Caco-2 (cell line): Measurements from ENCODE around the gene RPUSD2. TPM values are rescaled to one million over a fixed set of nuclear protein-coding genes. Genes with fewer than 3 reads are reported as not detected.

Source experiments
- BruUV-seq: library from RNA; stranded (reverse); fragments of 400-500 nt; replicated peaks from 2 replicates; lab custom pipeline; 2021; lab: Mats Ljungman, UMichigan
- CTCF ChIA-PET: fragments of 300-600 bp; sonication (Branson Sonifier 250); formaldehyde crosslinking; loops from one replicate; lab custom pipeline; 2022; ENCODE audit warnings: antibody characterized with exemption; lab: Charles Lee
- POLR2A ChIA-PET: fragments of 300-600 bp; sonication (Branson Sonifier 250); formaldehyde crosslinking; loops from one replicate; lab custom pipeline; 2022; ENCODE audit warnings: antibody characterized with exemption; lab: Charles Lee
- DNase-seq, 2 experiments: peaks; one replicate each; pipeline versions ENCODE4 v3.0.0 to v3.0.0-alpha.2; 2020 to 2022
- H3K27me3 ChIP-seq: replicated peaks from 2 replicates; pipeline ENCODE4 v1.6.0; 2011; ENCODE audit warnings: low read length; ENCODE audit not compliant: control insufficient read depth, insufficient read depth
- H3K36me3 ChIP-seq: 2 replicates; pipeline ENCODE4 v1.5.1; 2011; ENCODE audit warnings: low read length; ENCODE audit not compliant: control insufficient read depth, insufficient read depth
- H3K4me1 ChIP-seq: fragments of 250-450 bp; sonication (Bioruptor Pico); 2 replicates; pipeline ENCODE4 v1.5.1; 2020; ENCODE audit warnings: mild to moderate bottlenecking
- H3K4me3 ChIP-seq: 2 replicates; pipeline ENCODE4 v1.5.1; 2011; ENCODE audit warnings: low read depth, mild to moderate bottlenecking, control low read depth, low read length
- H3K9me3 ChIP-seq: fragments of 250-450 bp; sonication (Bioruptor Pico); 2 replicates; pipeline ENCODE4 v1.5.1; 2020; ENCODE audit warnings: mild to moderate bottlenecking, moderate library complexity
- H3K27ac Mint-ChIP-seq: one replicate; pipeline ENCODE4 v1.8.0; 2022; ENCODE audit warnings: mixed read lengths; ENCODE audit not compliant: unreplicated experiment
- H3K27me3 Mint-ChIP-seq: one replicate; pipeline ENCODE4 v1.8.0; 2022; ENCODE audit warnings: mixed read lengths; ENCODE audit not compliant: insufficient read depth, unreplicated experiment
- H3K36me3 Mint-ChIP-seq: one replicate; pipeline ENCODE4 v1.8.0; 2022; ENCODE audit warnings: mild to moderate bottlenecking, mixed read lengths; ENCODE audit not compliant: insufficient read depth, unreplicated experiment
- H3K4me1 Mint-ChIP-seq: one replicate; pipeline ENCODE4 v1.8.0; 2022; ENCODE audit warnings: low read depth, mixed read lengths; ENCODE audit not compliant: unreplicated experiment
- H3K4me3 Mint-ChIP-seq: one replicate; pipeline ENCODE4 v1.8.0; 2022; ENCODE audit warnings: mild to moderate bottlenecking, moderate library complexity, mixed read lengths; ENCODE audit not compliant: unreplicated experiment
- H3K9me3 Mint-ChIP-seq: one replicate; pipeline ENCODE4 v1.8.0; 2022; ENCODE audit warnings: mixed read lengths; ENCODE audit not compliant: unreplicated experiment
- intact Hi-C: fragments of 100-400 bp; cut with micrococcal nuclease; formaldehyde crosslinking; loops from one replicate; pipeline ENCODE4 v1.10.0; 2022; ENCODE audit not compliant: unreplicated experiment
- total RNA-seq: library from RNA; stranded (reverse); gene quantifications from 2 replicates; pipeline ENCODE4 v1.2.3, GENCODE V29; 2022
- TF ChIP-seq, protein P1 (sequence below), 2 experiments: fragments of 200-600 bp in 1 of 2; IDR thresholded peaks; 1 replicate in 1 of 2; 2 replicates in 1 of 2; pipeline versions ENCODE4 v1.5.1 to v1.8.0; 2011 to 2022; ENCODE audit warnings: antibody characterized with exemption in 1 of 2, control low read depth in 1 of 2, inconsistent platforms in 1 of 2, low read depth in 1 of 2, low read length in 1 of 2, mild to moderate bottlenecking in 1 of 2, moderate library complexity in 1 of 2; ENCODE audit not compliant: insufficient read depth in 1 of 2, severe bottlenecking in 1 of 2, unreplicated experiment in 1 of 2

Gene RPUSD2
- total RNA-seq, 1 experiment from 2014 or later = 14.6 TPM

DNA sequence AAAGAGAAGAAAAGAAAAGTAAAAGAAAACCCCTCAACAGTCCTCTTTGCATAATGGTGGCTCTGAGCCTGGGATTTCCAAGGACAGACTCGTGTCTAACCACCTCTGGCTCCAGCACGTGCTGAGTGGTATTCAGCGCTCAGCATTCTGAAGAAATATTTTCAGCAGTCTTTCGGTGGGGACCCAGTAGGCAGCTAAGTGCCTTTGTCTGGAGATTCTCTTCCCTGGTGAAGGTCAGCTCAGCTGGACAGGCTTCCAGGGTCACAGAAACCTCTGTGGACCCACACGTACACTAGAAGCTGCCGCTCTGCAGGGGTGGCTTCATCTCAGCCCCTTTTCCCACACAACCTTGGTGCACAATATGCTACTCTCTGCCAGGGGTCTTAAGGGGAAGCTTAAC lies 40.3 kb upstream of the RPUSD2 start:
- intact Hi-C loops = no loop called here
- H3K4me1 ChIP-seq = no peaks in the 10 kb centered on the region
- ChIA-PET POLR2A (no interaction called here), CTCF (no interaction called here)
- no peaks in the 10 kb centered on the region for H3K4me1 Mint-ChIP-seq
- no peaks in the 10 kb centered on the region for H3K9me3 ChIP-seq
- H3K36me3 ChIP-seq = no peaks in the 10 kb centered on the region
- H3K27me3 Mint-ChIP-seq = no peaks in the 10 kb centered on the region
- no peaks in the 10 kb centered on the region for H3K9me3 Mint-ChIP-seq
- BruUV-seq = no TSS peak
- no peak overlapping the region for H3K4me3 Mint-ChIP-seq
- H3K27ac Mint-ChIP-seq = no peak overlapping the region
- TF ChIP-seq, protein P1, sequence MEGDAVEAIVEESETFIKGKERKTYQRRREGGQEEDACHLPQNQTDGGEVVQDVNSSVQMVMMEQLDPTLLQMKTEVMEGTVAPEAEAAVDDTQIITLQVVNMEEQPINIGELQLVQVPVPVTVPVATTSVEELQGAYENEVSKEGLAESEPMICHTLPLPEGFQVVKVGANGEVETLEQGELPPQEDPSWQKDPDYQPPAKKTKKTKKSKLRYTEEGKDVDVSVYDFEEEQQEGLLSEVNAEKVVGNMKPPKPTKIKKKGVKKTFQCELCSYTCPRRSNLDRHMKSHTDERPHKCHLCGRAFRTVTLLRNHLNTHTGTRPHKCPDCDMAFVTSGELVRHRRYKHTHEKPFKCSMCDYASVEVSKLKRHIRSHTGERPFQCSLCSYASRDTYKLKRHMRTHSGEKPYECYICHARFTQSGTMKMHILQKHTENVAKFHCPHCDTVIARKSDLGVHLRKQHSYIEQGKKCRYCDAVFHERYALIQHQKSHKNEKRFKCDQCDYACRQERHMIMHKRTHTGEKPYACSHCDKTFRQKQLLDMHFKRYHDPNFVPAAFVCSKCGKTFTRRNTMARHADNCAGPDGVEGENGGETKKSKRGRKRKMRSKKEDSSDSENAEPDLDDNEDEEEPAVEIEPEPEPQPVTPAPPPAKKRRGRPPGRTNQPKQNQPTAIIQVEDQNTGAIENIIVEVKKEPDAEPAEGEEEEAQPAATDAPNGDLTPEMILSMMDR (IDR thresholded peaks at IDR 0.05; ENCODE audit: insufficient read depth in 1 of 2, low read depth in 1 of 2, low read length in 1 of 2, severe bottlenecking in 1 of 2, unreplicated experiment in 1 of 2) = no peak
- DNase-seq = no peak
- H3K4me3 ChIP-seq = no peak overlapping the region
- H3K36me3 Mint-ChIP-seq = no peaks in the 10 kb centered on the region
- H3K27me3 ChIP-seq = no peaks in the 10 kb centered on the region

DNA sequence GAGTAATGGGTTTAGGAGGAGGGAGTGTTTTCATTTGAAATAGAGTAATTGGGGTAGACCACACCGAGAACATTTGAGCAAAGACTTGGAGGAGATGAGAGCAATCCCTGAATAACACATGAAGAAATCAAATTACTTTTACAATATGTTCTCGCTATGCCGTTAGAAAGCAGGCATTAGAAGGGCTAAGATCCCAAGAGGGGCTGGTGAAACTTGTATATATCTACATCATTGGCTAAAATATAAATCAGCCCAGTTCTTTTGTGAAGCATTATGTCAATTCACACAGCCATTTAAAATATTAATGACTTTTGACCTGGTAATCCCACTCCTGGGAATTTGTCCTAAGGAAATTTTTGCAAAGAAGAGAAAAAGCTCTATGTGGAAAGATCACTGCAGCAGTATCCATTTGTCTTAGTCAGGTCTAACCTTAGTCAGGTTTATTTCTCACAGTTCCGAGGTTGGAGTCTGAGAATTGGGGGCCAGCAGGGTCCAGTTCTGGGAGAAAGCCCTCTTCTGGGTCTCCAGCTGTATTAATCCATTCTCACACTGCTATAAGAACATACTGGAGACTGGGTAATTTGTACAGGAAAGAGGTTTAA lies 35.2 kb upstream of the RPUSD2 start:
- intact Hi-C loops = no loop called here
- H3K27ac Mint-ChIP-seq = no peak overlapping the region
- POLR2A ChIA-PET = no interaction called here

GRCh38 chr15:40534371-40534770 lies 34.7 kb upstream of the RPUSD2 start:
- Histone ChIP-seq H3K9me3 (no peaks in the 10 kb centered on the region), H3K4me1 (no peaks in the 10 kb centered on the region), H3K4me3 (no peak overlapping the region), H3K36me3 (no peaks in the 10 kb centered on the region), H3K27me3 (no peaks in the 10 kb centered on the region)
- H3K27me3 Mint-ChIP-seq = no peaks in the 10 kb centered on the region
- no peaks in the 10 kb centered on the region for H3K36me3 Mint-ChIP-seq
- ChIA-PET POLR2A (no interaction called here), CTCF (no interaction called here)
- intact Hi-C loops = no loop called here
- no TSS peak for BruUV-seq
- H3K27ac Mint-ChIP-seq = no peak overlapping the region
- peaks cover 2% of the 10 kb centered on the region for H3K4me1 Mint-ChIP-seq
- DNase-seq = no peak
- H3K9me3 Mint-ChIP-seq = no peaks in the 10 kb centered on the region
- H3K4me3 Mint-ChIP-seq = no peak overlapping the region
- TF ChIP-seq, protein P1 (IDR thresholded peaks at IDR 0.05; ENCODE audit: insufficient read depth in 1 of 2, low read depth in 1 of 2, low read length in 1 of 2, severe bottlenecking in 1 of 2, unreplicated experiment in 1 of 2) = no peak

More for the DNA sequence above, 35.2 kb upstream of the RPUSD2 start:
- H3K27me3 ChIP-seq = no peaks in the 10 kb centered on the region
- Mint-ChIP-seq H3K36me3 (no peaks in the 10 kb centered on the region), H3K4me1 (no peaks in the 10 kb centered on the region), H3K9me3 (no peaks in the 10 kb centered on the region), H3K4me3 (no peak overlapping the region), H3K27me3 (no peaks in the 10 kb centered on the region)
- H3K4me3 ChIP-seq = no peak overlapping the region
- DNase-seq = no peak
- no TSS peak for BruUV-seq
- no peaks in the 10 kb centered on the region for H3K4me1 ChIP-seq
- H3K36me3 ChIP-seq = no peaks in the 10 kb centered on the region
- TF ChIP-seq, protein P1 (IDR thresholded peaks at IDR 0.05; ENCODE audit: insufficient read depth in 1 of 2, low read depth in 1 of 2, low read length in 1 of 2, severe bottlenecking in 1 of 2, unreplicated experiment in 1 of 2) = no peak
- H3K9me3 ChIP-seq = no peaks in the 10 kb centered on the region
- CTCF ChIA-PET = no interaction called here
